ENCODE measurements around the gene PEX19.

PEX19 gene

GRCh38 chr1:160251687-160252526 is 33.0 kb downstream of the PEX19 start:
- no peaks in the 10 kb centered on the region for H3K27me3 ChIP-seq (ENCODE audit: insufficient read depth, poor library complexity, severe bottlenecking)
- 0 out of 2 replicates have a peak overlapping the region, but pooled peaks have one; percentile 10 for H3K27ac ChIP-seq (replicated peaks)
- DNase-seq (ENCODE audit: low read depth in 1 of 2, low spot score in 1 of 2) = peak; percentile 51 to 68
- H3K4me3 ChIP-seq (replicated peaks; ENCODE audit: insufficient read depth, low read length) = no peak overlapping the region
- TF ChIP-seq CTCF (IDR thresholded peaks at IDR 0.05; ENCODE audit: insufficient read depth, low read length) (peak; percentile 67), REST (IDR thresholded peaks at IDR 0.05; ENCODE audit: insufficient replicate concordance, low read depth) (no peak)

- no peak for DNase-seq (ENCODE audit: low read depth in 1 of 2, low spot score in 1 of 2)
- no peak overlapping the region for H3K27ac ChIP-seq (replicated peaks)
- TF ChIP-seq CTCF (IDR thresholded peaks at IDR 0.05; ENCODE audit: insufficient read depth, low read length) (no peak), POLR2AphosphoS5 (IDR thresholded peaks at IDR 0.05; ENCODE audit: low read depth) (no peak), REST (IDR thresholded peaks at IDR 0.05; ENCODE audit: insufficient replicate concordance, low read depth) (no peak), SPI1 (IDR thresholded peaks at IDR 0.05; ENCODE audit: borderline replicate concordance, low read depth) (no peak), GABPA (IDR thresholded peaks at IDR 0.05; ENCODE audit: low read depth) (no peak)
- H3K27me3 ChIP-seq (ENCODE audit: insufficient read depth, poor library complexity, severe bottlenecking) = no peaks in the 10 kb centered on the region
- no peak overlapping the region for H3K4me3 ChIP-seq (replicated peaks; ENCODE audit: insufficient read depth, low read length)
Measured at GRCh38 chr1:160251011-160251410, 33.9 kb downstream of the PEX19 start.

- Histone ChIP-seq H3K27me3 (ENCODE audit: insufficient read depth, poor library complexity, severe bottlenecking) (no peaks in the 10 kb centered on the region), H3K4me3 (replicated peaks; ENCODE audit: insufficient read depth, low read length) (no peak overlapping the region), H3K27ac (replicated peaks) (no peak overlapping the region)
- TF ChIP-seq POLR2AphosphoS5 (IDR thresholded peaks at IDR 0.05; ENCODE audit: low read depth) (no peak), CTCF (IDR thresholded peaks at IDR 0.05; ENCODE audit: insufficient read depth, low read length) (no peak), GABPA (IDR thresholded peaks at IDR 0.05; ENCODE audit: low read depth) (no peak), REST (IDR thresholded peaks at IDR 0.05; ENCODE audit: insufficient replicate concordance, low read depth) (no peak), SPI1 (IDR thresholded peaks at IDR 0.05; ENCODE audit: borderline replicate concordance, low read depth) (no peak)
- DNase-seq (ENCODE audit: low read depth in 1 of 2, low spot score in 1 of 2) = no peak
Measured at GRCh38 chr1:160247053-160247452, 37.9 kb downstream of the PEX19 start.

Measured in HL-60 (cell line).